ENCODE data around the gene IL17RE.
"Not testable (repeated sequence)": the region's sequence is repeated elsewhere in the genome, so short reads cannot be mapped to it uniquely, and the experiment has no call there.

Gene IL17RE

GRCh38 chr3:9933561-9934234 lies 31.1 kb downstream of the IL17RE start, which contains the start of gene CRELD1:
Gene CRELD1 (plus strand): TSS chr3:9933834. CDS start chr3:9934439, 605 bp downstream.
- peak; percentile 95 for DNase-seq (ENCODE audit: low read depth)

- no peak for DNase-seq (ENCODE audit: low read depth)
These were observed 31.6 kb downstream of the IL17RE start for GRCh38 chr3:9934235-9934621.

GRCh38 chr3:9934993-9935392 lies 32.3 kb downstream of the IL17RE start:
- no peak for DNase-seq (ENCODE audit: low read depth)

GRCh38 chr3:9935966-9936510 lies 33.4 kb downstream of the IL17RE start:
- no peak for DNase-seq (ENCODE audit: low read depth)

- DNase-seq (ENCODE audit: low read depth): no peak
These were observed 35.0 kb downstream of the IL17RE start for GRCh38 chr3:9937486-9938238.

- DNase-seq (ENCODE audit: low read depth): no peak
These were observed 36.3 kb downstream of the IL17RE start for GRCh38 chr3:9938966-9939365.

GRCh38 chr3:9939906-9940305 lies 37.3 kb downstream of the IL17RE start:
- DNase-seq (ENCODE audit: low read depth): not testable (repeated sequence)

GRCh38 chr3:9940746-9941145 lies 38.1 kb downstream of the IL17RE start:
- DNase-seq (ENCODE audit: low read depth): no peak

- DNase-seq (ENCODE audit: low read depth): no peak
These were observed 39.5 kb downstream of the IL17RE start for GRCh38 chr3:9942164-9942563.

GRCh38 chr3:9942934-9943690 lies 40.5 kb downstream of the IL17RE start:
- DNase-seq (ENCODE audit: low read depth): no peak

- no peak for DNase-seq (ENCODE audit: low read depth)
These were observed 41.6 kb downstream of the IL17RE start for GRCh38 chr3:9944271-9944670.

- DNase-seq (ENCODE audit: low read depth): no peak
These were observed 42.7 kb downstream of the IL17RE start for GRCh38 chr3:9945358-9945757.

- peak; percentile 68 for DNase-seq (ENCODE audit: low read depth)
These were observed 43.7 kb downstream of the IL17RE start for GRCh38 chr3:9946112-9947024.

GRCh38 chr3:9947025-9947995 lies 44.7 kb downstream of the IL17RE start:
- DNase-seq (ENCODE audit: low read depth): no peak

GRCh38 chr3:9948586-9948985 lies 45.9 kb downstream of the IL17RE start:
- DNase-seq (ENCODE audit: low read depth): no peak

- DNase-seq (ENCODE audit: low read depth): no peak
These were observed 46.5 kb downstream of the IL17RE start for GRCh38 chr3:9949115-9949514.

- DNase-seq (ENCODE audit: low read depth): no peak
These were observed 47.0 kb downstream of the IL17RE start for GRCh38 chr3:9949626-9950025.

- DNase-seq (ENCODE audit: low read depth): no peak
These were observed 48.5 kb downstream of the IL17RE start for GRCh38 chr3:9951126-9951525.

- DNase-seq (ENCODE audit: low read depth): no peak
These were observed 48.9 kb downstream of the IL17RE start for GRCh38 chr3:9951598-9951961.
